Stimulated activated CD4-positive, alpha-beta T cell treated with anti-CD3 and anti-CD28 coated beads, TNF-alpha, amount 100 ng/mL, for 24 hours (primary cell): Measurements from ENCODE around the gene CTSO.
"Not testable (repeated sequence)": the region's sequence is repeated elsewhere in the genome, so short reads cannot be mapped to it uniquely, and the experiment has no call there.

Source experiments
- DNase-seq, 3 experiments: peaks; one replicate each; pipeline ENCODE4 v3.0.0-alpha.2; 2020; ENCODE audit warnings: low read depth in 3 of 3

Gene CTSO

GRCh38 chr4:155954939-155955338 lies 1.3 kb upstream of the CTSO start:
- no peak for DNase-seq

GRCh38 chr4:155954118-155954685 lies 536 bp upstream of the CTSO start:
- DNase-seq: no peak

GRCh38 chr4:155952501-155952901 lies 1.2 kb downstream of the CTSO start:
- DNase-seq: no peak

GRCh38 chr4:155950461-155950860 lies 3.2 kb downstream of the CTSO start:
- DNase-seq: no peak

GRCh38 chr4:155948541-155948940 lies 5.1 kb downstream of the CTSO start:
- no peak for DNase-seq

- no peak for DNase-seq
Measured at GRCh38 chr4:155946486-155946885, 7.2 kb downstream of the CTSO start.

- DNase-seq: no peak
Measured at GRCh38 chr4:155944516-155944915, 9.2 kb downstream of the CTSO start.

- DNase-seq: no peak
Measured at GRCh38 chr4:155943605-155944291, 9.9 kb downstream of the CTSO start.

GRCh38 chr4:155941820-155942219 lies 11.8 kb downstream of the CTSO start:
- DNase-seq: no peak

- DNase-seq: no peak
Measured at GRCh38 chr4:155941085-155941790, 12.4 kb downstream of the CTSO start.

- no peak for DNase-seq
Measured at GRCh38 chr4:155935389-155935986, 18.2 kb downstream of the CTSO start.

GRCh38 chr4:155934634-155935033 lies 19.0 kb downstream of the CTSO start:
- DNase-seq: not testable (repeated sequence)

GRCh38 chr4:155931634-155932033 lies 22.0 kb downstream of the CTSO start:
- DNase-seq: no peak

GRCh38 chr4:155930330-155930729 lies 23.3 kb downstream of the CTSO start:
- no peak for DNase-seq

- no peak for DNase-seq
Measured at GRCh38 chr4:155929833-155930232, 23.8 kb downstream of the CTSO start.

GRCh38 chr4:155924637-155925036 lies 29.0 kb downstream of the CTSO start:
- no peak for DNase-seq

- DNase-seq: no peak
Measured at GRCh38 chr4:155921597-155921996, 32.1 kb downstream of the CTSO start.

GRCh38 chr4:155914782-155915181 lies 38.9 kb downstream of the CTSO start:
- DNase-seq: no peak

- no peak for DNase-seq
Measured at GRCh38 chr4:155911905-155912304, 41.8 kb downstream of the CTSO start.

- DNase-seq: no peak
Measured at GRCh38 chr4:155909615-155910226, 43.9 kb downstream of the CTSO start.

GRCh38 chr4:155908187-155909139 lies 45.2 kb downstream of the CTSO start:
- DNase-seq: no peak
